HG02798 (cell line): ENCODE data around the gene PTPN12.

Source experiments
- ATAC-seq: cut with Tn5 transposase; IDR thresholded peaks from one replicate; pipeline ENCODE4 v1.9.1; 2021; ENCODE audit warnings: mild to moderate bottlenecking; ENCODE audit not compliant: unreplicated experiment, poor library complexity

PTPN12 gene

GRCh38 chr7:77657427-77658224, 120.5 kb downstream of the PTPN12 start:
- no peak for ATAC-seq

- ATAC-seq, result no peak
These were observed 121.8 kb downstream of the PTPN12 start for GRCh38 chr7:77658928-77659327.

- ATAC-seq, result no peak
These were observed 124.7 kb downstream of the PTPN12 start for GRCh38 chr7:77661816-77662215.

- ATAC-seq, result no peak
These were observed 125.8 kb downstream of the PTPN12 start for GRCh38 chr7:77662869-77663268.

GRCh38 chr7:77664715-77665114, 127.6 kb downstream of the PTPN12 start:
- ATAC-seq, result no peak

GRCh38 chr7:77665161-77665560, 128.1 kb downstream of the PTPN12 start:
- no peak for ATAC-seq

GRCh38 chr7:77667459-77668086, 130.5 kb downstream of the PTPN12 start:
- no peak for ATAC-seq

- peak; percentile 68 for ATAC-seq
These were observed 137.8 kb downstream of the PTPN12 start for GRCh38 chr7:77674878-77675277.

- no peak for ATAC-seq
These were observed 142.5 kb downstream of the PTPN12 start for GRCh38 chr7:77679608-77680007.

GRCh38 chr7:77680266-77680665, 143.2 kb downstream of the PTPN12 start:
- no peak for ATAC-seq

- ATAC-seq, result no peak
These were observed 146.9 kb downstream of the PTPN12 start for GRCh38 chr7:77684030-77684429.

GRCh38 chr7:77685233-77685632, 148.1 kb downstream of the PTPN12 start:
- ATAC-seq, result no peak

- ATAC-seq, result no peak
These were observed 150.1 kb downstream of the PTPN12 start for GRCh38 chr7:77687100-77687746.

- peak; percentile 39 for ATAC-seq
These were observed 150.7 kb downstream of the PTPN12 start for GRCh38 chr7:77687747-77688144.
